Measurements from ENCODE around the gene C18orf63.

The C18orf63 gene

DNA sequence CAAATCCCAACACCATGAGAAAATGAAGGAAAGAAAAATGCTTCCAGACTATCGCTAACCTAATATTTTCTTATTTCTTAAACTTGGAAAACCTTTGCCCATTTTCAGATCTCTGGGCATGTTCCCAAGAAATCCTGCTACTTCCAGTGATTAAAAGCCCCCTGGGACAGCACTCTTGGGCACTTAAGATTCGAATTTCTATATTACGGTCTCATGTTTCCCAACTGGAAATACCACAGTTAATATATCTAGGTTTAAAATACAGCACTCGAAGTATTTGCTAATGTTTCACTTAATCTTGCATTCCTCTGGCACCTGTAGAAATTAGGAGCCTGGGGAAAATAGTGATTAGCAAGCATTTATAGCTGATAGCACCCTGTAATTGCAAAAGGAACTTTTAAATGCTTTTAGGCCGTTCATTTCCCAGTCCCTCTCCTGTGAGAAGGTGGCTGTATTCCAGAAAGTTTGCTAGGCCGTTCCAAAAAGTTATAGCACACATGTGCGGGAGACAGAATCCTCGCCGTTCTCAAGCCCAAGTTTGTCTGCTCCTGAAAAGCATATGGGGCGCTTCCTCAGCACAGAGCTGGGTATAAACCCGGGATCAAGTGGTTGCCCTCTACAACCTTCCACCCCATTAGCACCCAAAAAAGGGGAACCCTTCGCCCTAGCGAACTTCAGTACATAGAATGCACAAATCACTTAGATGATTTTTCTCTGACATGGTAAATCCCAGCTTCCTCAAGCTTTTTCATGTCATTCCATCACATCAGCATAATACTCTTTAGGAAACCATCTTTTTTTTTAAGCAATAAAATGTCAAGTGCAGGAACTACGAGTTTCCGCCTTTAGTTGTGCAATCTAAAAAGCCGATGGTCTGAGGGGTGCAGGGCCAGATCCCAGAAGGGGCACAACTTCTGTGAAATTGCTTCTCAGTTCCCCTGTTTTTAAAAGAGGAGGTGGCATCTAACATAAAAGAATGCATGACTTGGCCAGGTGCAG lies 80.8 kb downstream of the C18orf63 start:
- no peak for DNase-seq (ENCODE audit: low read depth in 1 of 2, low spot score in 1 of 2)
- Histone ChIP-seq H3K27ac (replicated peaks) (no peak overlapping the region), H3K27me3 (ENCODE audit: insufficient read depth, poor library complexity, severe bottlenecking) (no peaks in the 10 kb centered on the region), H3K4me3 (replicated peaks; ENCODE audit: insufficient read depth, low read length) (no peak overlapping the region)
- no peak for TF ChIP-seq POLR2AphosphoS5 (IDR thresholded peaks at IDR 0.05; ENCODE audit: low read depth)
- TF ChIP-seq, protein P1, sequence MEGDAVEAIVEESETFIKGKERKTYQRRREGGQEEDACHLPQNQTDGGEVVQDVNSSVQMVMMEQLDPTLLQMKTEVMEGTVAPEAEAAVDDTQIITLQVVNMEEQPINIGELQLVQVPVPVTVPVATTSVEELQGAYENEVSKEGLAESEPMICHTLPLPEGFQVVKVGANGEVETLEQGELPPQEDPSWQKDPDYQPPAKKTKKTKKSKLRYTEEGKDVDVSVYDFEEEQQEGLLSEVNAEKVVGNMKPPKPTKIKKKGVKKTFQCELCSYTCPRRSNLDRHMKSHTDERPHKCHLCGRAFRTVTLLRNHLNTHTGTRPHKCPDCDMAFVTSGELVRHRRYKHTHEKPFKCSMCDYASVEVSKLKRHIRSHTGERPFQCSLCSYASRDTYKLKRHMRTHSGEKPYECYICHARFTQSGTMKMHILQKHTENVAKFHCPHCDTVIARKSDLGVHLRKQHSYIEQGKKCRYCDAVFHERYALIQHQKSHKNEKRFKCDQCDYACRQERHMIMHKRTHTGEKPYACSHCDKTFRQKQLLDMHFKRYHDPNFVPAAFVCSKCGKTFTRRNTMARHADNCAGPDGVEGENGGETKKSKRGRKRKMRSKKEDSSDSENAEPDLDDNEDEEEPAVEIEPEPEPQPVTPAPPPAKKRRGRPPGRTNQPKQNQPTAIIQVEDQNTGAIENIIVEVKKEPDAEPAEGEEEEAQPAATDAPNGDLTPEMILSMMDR (IDR thresholded peaks at IDR 0.05; ENCODE audit: insufficient read depth, low read length), result no peak
- no peak for TF ChIP-seq GABPA (IDR thresholded peaks at IDR 0.05; ENCODE audit: low read depth)
- TF ChIP-seq SPI1 (IDR thresholded peaks at IDR 0.05; ENCODE audit: borderline replicate concordance, low read depth), result no peak
- TF ChIP-seq, protein P2, sequence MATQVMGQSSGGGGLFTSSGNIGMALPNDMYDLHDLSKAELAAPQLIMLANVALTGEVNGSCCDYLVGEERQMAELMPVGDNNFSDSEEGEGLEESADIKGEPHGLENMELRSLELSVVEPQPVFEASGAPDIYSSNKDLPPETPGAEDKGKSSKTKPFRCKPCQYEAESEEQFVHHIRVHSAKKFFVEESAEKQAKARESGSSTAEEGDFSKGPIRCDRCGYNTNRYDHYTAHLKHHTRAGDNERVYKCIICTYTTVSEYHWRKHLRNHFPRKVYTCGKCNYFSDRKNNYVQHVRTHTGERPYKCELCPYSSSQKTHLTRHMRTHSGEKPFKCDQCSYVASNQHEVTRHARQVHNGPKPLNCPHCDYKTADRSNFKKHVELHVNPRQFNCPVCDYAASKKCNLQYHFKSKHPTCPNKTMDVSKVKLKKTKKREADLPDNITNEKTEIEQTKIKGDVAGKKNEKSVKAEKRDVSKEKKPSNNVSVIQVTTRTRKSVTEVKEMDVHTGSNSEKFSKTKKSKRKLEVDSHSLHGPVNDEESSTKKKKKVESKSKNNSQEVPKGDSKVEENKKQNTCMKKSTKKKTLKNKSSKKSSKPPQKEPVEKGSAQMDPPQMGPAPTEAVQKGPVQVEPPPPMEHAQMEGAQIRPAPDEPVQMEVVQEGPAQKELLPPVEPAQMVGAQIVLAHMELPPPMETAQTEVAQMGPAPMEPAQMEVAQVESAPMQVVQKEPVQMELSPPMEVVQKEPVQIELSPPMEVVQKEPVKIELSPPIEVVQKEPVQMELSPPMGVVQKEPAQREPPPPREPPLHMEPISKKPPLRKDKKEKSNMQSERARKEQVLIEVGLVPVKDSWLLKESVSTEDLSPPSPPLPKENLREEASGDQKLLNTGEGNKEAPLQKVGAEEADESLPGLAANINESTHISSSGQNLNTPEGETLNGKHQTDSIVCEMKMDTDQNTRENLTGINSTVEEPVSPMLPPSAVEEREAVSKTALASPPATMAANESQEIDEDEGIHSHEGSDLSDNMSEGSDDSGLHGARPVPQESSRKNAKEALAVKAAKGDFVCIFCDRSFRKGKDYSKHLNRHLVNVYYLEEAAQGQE (IDR thresholded peaks at IDR 0.05; ENCODE audit: insufficient replicate concordance, low read depth), result no peak

DNA sequence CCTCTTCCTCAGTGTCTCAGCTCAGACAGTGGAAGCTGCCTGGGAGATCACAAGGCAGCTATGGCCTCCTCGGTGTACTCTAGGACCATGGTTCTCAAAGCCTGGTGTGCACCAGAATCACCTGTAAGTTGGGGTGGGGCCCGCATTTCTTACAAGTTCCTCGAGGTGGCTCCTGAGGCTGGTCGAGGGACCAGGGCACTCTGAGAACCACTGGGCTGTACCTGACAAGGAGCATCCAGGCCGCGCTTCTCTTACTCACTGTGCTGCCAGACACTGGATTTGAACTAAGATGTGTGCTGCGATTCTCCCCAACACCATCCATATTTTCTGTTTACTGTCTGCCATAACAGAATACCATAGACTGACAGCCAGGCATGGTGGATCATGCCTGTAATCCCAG lies 81.9 kb downstream of the C18orf63 start:
- TF ChIP-seq, protein P1 (IDR thresholded peaks at IDR 0.05; ENCODE audit: insufficient read depth, low read length), result no peak
- TF ChIP-seq SPI1 (IDR thresholded peaks at IDR 0.05; ENCODE audit: borderline replicate concordance, low read depth), result no peak
- no peak overlapping the region for H3K4me3 ChIP-seq (replicated peaks; ENCODE audit: insufficient read depth, low read length)
- no peaks in the 10 kb centered on the region for H3K27me3 ChIP-seq (ENCODE audit: insufficient read depth, poor library complexity, severe bottlenecking)
- no peak for DNase-seq (ENCODE audit: low read depth in 1 of 2, low spot score in 1 of 2)
- no peak overlapping the region for H3K27ac ChIP-seq (replicated peaks)

DNA sequence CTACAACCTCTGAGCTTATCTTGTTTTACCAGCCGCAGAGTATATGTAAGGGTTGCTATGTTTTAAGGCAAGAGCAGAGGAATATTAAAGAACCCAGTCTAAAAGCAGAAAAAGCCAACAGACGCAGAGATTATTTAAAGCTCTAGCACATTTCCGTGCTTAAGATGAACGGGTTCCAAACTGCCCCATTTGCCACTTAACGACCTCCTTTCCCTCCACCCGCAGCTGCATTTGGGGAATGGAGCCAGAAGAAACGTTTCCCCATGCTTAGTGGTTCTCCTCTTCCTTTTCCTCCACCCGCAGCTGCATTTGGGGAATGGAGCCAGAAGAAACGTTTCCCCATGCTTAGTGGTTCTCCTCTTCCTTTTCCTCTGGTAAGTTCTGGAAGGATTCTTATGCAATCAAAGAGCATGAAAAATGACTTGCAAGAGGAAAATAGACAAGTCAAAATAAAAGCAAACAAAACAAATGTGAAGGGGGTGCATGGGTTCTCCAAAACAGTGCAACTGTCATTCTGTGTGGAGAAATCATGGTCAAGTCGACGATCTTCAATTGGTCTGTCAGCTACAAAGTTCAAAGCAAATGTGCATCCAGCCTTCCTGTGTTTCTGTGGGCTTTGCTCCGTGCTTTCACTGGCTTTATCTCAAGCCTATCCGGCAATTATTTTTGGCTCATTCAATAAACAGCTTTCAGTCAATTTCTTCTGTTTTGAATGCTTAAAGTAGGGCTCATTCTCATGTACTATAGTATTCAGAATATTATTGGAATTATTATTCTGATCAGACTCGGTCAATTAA lies 83.7 kb downstream of the C18orf63 start:
- Histone ChIP-seq H3K27ac (replicated peaks) (peak overlapping the region; percentile 38), H3K4me3 (replicated peaks; ENCODE audit: insufficient read depth, low read length) (no peak overlapping the region), H3K27me3 (ENCODE audit: insufficient read depth, poor library complexity, severe bottlenecking) (no peaks in the 10 kb centered on the region)
- TF ChIP-seq, protein P1 (IDR thresholded peaks at IDR 0.05; ENCODE audit: insufficient read depth, low read length), result no peak
- no peak for TF ChIP-seq POLR2AphosphoS5 (IDR thresholded peaks at IDR 0.05; ENCODE audit: low read depth)
- no peak for TF ChIP-seq SPI1 (IDR thresholded peaks at IDR 0.05; ENCODE audit: borderline replicate concordance, low read depth)
- TF ChIP-seq, protein P2 (IDR thresholded peaks at IDR 0.05; ENCODE audit: insufficient replicate concordance, low read depth), result no peak
- peak; percentile 65 to 72 for DNase-seq (ENCODE audit: low read depth in 1 of 2, low spot score in 1 of 2)

All from HL-60 (cell line).